HAP-1 (cell line): Measurements from ENCODE around the gene MAN2A1.

Experiments
- DNase-seq, 2 experiments: peaks; one replicate each; pipeline ENCODE4 v3.0.0-alpha.2; 2016 to 2020; ENCODE audit warnings: low spot score in 2 of 2
- H3K27me3 ChIP-seq: fragments of 250-450 bp; sonication (Bioruptor Pico); 2 replicates; pipeline ENCODE4 v1.5.1; 2020; ENCODE audit warnings: low read depth, mild to moderate bottlenecking, moderate library complexity
- H3K36me3 ChIP-seq: fragments of 250-450 bp; sonication (Bioruptor Pico); replicated peaks from 2 replicates; pipeline ENCODE4 v1.5.1; 2020; ENCODE audit warnings: mild to moderate bottlenecking
- H3K4me1 ChIP-seq: fragments of 250-450 bp; sonication (Bioruptor Pico); 2 replicates; pipeline ENCODE4 v1.5.1; 2020; ENCODE audit warnings: mild to moderate bottlenecking
- H3K4me3 ChIP-seq: fragments of 250-450 bp; sonication (Bioruptor Pico); 2 replicates; pipeline ENCODE4 v1.5.1; 2020; ENCODE audit warnings: mild to moderate bottlenecking, moderate library complexity
- H3K9me3 ChIP-seq: fragments of 250-450 bp; sonication (Bioruptor Pico); 2 replicates; pipeline ENCODE4 v1.5.1; 2020; ENCODE audit warnings: mild to moderate bottlenecking, moderate library complexity
- in situ Hi-C: fragments of 300-500 bp; cut with MboI; formaldehyde crosslinking; loops from 3 replicates; pipeline ENCODE4 v1.14.3; 2020; ENCODE audit warnings: low sequenced_read_pairs, inconsistent platforms, mixed read lengths

The MAN2A1 gene

DNA sequence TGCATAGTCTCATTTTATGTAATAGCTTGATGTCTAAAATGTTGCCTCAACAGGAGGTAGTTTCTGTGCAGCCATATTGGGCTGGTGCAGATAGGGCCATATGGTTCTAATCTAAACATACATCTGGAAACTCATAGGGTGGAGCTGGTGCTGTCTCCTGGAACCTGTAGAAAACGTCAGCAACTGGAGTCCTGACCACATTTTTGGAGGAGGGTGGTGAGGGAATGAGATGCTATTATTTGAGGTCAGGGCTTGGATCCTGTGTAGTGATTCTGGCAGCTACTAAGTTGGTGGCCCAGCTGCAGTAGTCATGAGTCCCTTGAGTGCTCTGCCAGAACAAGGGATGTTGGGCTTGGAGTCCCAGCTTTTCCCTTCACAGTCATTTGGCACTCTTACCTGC is 14.1 kb downstream of the MAN2A1 start:
- Histone ChIP-seq H3K9me3 (no peaks in the 10 kb centered on the region), H3K36me3 (no peaks in the 10 kb centered on the region; the same call in none of the 2 replicates), H3K4me1 (no peaks in the 10 kb centered on the region), H3K4me3 (no peak overlapping the region), H3K27me3 (no peaks in the 10 kb centered on the region)
- DNase-seq, result no peak
- in situ Hi-C loops, result no loop called here

GRCh38 chr5:109704282-109704952 is 14.7 kb downstream of the MAN2A1 start:
- in situ Hi-C loops, result no loop called here
- no peaks in the 10 kb centered on the region for H3K4me1 ChIP-seq
- DNase-seq, result no peak

GRCh38 chr5:109705596-109705995 is 15.9 kb downstream of the MAN2A1 start:
- H3K27me3 ChIP-seq, result no peaks in the 10 kb centered on the region
- no peak for DNase-seq
- H3K36me3 ChIP-seq, result no peaks in the 10 kb centered on the region; the same call in none of the 2 replicates
- no peak overlapping the region for H3K4me3 ChIP-seq
- no peaks in the 10 kb centered on the region for H3K9me3 ChIP-seq
- in situ Hi-C loops, result no loop called here
- no peaks in the 10 kb centered on the region for H3K4me1 ChIP-seq

More at GRCh38 chr5:109704282-109704952, 14.7 kb downstream of the MAN2A1 start:
- no peaks in the 10 kb centered on the region; the same call in none of the 2 replicates for H3K36me3 ChIP-seq
- H3K4me3 ChIP-seq, result no peak overlapping the region
- H3K9me3 ChIP-seq, result no peaks in the 10 kb centered on the region
- H3K27me3 ChIP-seq, result no peaks in the 10 kb centered on the region

DNA sequence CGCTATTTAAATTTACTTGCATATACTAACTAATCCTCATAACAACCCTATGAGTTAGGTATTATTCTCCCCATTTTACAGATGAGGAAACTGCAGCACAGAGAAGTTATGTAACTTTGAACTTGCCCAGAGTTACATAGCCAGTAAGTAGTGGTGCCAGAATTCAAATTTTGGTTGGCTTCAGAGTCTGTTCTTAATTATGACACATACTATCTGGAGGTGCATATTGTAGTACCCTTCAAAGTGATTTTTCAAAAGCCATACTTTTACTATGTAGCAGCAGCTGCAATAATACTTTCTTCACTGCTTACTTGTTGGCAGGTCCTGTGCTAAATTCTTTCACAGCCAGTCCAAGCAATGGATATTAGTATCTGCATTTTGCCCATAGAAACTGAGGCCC is 16.4 kb downstream of the MAN2A1 start:
- Histone ChIP-seq H3K4me1 (no peaks in the 10 kb centered on the region), H3K9me3 (no peaks in the 10 kb centered on the region), H3K27me3 (no peaks in the 10 kb centered on the region), H3K4me3 (no peak overlapping the region), H3K36me3 (no peaks in the 10 kb centered on the region; the same call in 1 of the 2 replicates)
- no peak for DNase-seq
- in situ Hi-C loops, result no loop called here

GRCh38 chr5:109707531-109707930 is 17.8 kb downstream of the MAN2A1 start:
- no peak overlapping the region for H3K4me3 ChIP-seq
- no peaks in the 10 kb centered on the region for H3K9me3 ChIP-seq
- in situ Hi-C loops, result no loop called here
- H3K4me1 ChIP-seq, result no peaks in the 10 kb centered on the region
- H3K36me3 ChIP-seq, result no peaks in the 10 kb centered on the region; the same call in 1 of the 2 replicates
- H3K27me3 ChIP-seq, result no peaks in the 10 kb centered on the region
- DNase-seq, result no peak

DNA sequence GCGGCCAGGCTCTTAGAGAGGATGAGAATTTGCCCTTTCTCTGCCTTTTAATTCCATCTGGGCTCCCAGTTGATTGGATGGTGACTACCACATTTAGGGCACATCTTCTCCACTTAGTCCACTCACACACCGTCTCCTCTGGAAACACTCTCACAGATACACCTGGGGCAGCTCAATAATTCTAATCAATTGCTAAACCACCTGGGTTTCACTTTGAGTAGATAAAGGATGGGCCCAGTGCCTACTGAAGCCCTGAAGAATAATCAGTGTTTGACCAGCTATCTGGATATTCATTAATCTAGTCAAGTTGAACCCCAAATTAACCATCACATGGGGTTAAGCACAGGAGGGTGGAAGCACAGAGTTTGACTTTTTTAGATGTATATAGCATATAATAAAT is 19.1 kb downstream of the MAN2A1 start:
- Histone ChIP-seq H3K27me3 (no peaks in the 10 kb centered on the region), H3K4me3 (no peak overlapping the region), H3K9me3 (no peaks in the 10 kb centered on the region), H3K36me3 (no peaks in the 10 kb centered on the region; the same call in 1 of the 2 replicates), H3K4me1 (no peaks in the 10 kb centered on the region)
- in situ Hi-C loops, result no loop called here
- no peak for DNase-seq

GRCh38 chr5:109709225-109709624 is 19.5 kb downstream of the MAN2A1 start:
- DNase-seq, result no peak
- Histone ChIP-seq H3K27me3 (no peaks in the 10 kb centered on the region), H3K4me3 (no peak overlapping the region), H3K4me1 (no peaks in the 10 kb centered on the region), H3K36me3 (no peaks in the 10 kb centered on the region; the same call in 1 of the 2 replicates), H3K9me3 (no peaks in the 10 kb centered on the region)
- in situ Hi-C loops, result no loop called here

DNA sequence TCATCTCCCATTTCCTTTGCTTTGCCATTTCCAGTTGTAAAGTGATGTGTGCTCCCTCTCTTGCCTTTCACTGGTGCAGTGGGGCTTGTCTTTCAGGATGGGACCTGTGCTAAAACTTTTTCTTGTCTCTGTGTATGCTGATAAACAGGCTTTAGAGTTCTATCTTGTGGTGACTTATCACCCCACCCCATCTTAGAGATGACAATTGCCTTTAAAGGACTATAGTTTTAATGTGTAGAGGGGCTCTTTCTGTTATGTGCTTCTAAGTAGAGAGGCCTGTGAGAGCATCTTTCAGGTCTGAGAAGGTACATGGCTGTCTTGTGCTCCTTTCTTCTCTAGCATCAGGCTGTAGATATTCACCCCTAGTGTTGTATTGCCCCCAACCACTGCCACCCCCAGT is 21.9 kb downstream of the MAN2A1 start:
- no peak for DNase-seq
- peaks cover 5% of the 10 kb centered on the region; the same call in 1 of the 2 replicates for H3K36me3 ChIP-seq
- in situ Hi-C loops, result no loop called here
- H3K27me3 ChIP-seq, result no peaks in the 10 kb centered on the region
- no peak overlapping the region for H3K4me3 ChIP-seq
- peaks cover 4% of the 10 kb centered on the region; the same call in 1 of the 2 replicates for H3K4me1 ChIP-seq
- H3K9me3 ChIP-seq, result no peaks in the 10 kb centered on the region

DNA sequence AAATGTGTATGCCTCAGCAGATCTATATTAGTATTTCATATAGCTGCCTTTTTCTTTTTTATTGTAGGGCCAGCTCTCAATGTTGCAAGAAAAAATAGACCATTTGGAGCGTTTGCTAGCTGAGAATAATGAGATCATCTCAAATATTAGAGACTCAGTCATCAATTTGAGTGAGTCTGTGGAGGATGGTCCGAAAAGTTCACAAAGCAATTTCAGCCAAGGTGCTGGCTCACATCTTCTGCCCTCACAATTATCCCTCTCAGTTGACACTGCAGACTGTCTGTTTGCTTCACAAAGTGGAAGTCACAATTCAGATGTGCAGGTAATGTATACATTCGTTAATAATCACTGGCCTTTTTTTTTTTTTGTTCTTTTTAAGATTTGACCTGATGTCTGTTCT is 23.7 kb downstream of the MAN2A1 start:
- Histone ChIP-seq H3K36me3 (peaks cover 9% of the 10 kb centered on the region), H3K4me1 (peaks cover 4% of the 10 kb centered on the region; the same call in 1 of the 2 replicates), H3K4me3 (no peak overlapping the region), H3K9me3 (no peaks in the 10 kb centered on the region), H3K27me3 (no peaks in the 10 kb centered on the region)
- DNase-seq, result no peak
- in situ Hi-C loops, result no loop called here

- Histone ChIP-seq H3K9me3 (no peaks in the 10 kb centered on the region), H3K4me3 (no peak overlapping the region), H3K4me1 (peaks cover 4% of the 10 kb centered on the region; the same call in 1 of the 2 replicates), H3K27me3 (no peaks in the 10 kb centered on the region), H3K36me3 (peaks cover 13% of the 10 kb centered on the region)
- in situ Hi-C loops, result no loop called here
- no peak for DNase-seq
These were observed 24.9 kb downstream of the MAN2A1 start for GRCh38 chr5:109714592-109714991.

DNA sequence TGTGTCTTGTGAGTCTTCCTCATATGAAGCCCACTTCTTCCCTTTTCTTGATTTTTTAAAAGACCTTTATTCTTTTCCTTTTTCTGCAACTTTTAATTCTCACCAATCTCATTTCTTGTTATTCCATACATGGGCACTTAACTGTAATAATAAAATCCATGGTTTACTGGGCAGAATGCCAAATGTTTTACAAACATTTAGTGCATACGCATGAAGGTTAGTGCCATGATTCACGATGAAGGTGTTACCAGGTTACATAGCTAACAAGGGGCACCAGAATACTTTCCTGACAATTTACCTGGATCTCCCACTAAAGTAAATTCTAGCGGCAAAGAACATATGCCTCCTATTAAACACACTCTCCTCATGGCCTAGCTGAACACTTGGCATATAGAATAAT is 28.5 kb downstream of the MAN2A1 start:
- Histone ChIP-seq H3K36me3 (peaks cover 13% of the 10 kb centered on the region), H3K9me3 (no peaks in the 10 kb centered on the region), H3K27me3 (no peaks in the 10 kb centered on the region), H3K4me3 (no peak overlapping the region), H3K4me1 (peaks cover 4% of the 10 kb centered on the region; the same call in 1 of the 2 replicates)
- DNase-seq, result no peak
- in situ Hi-C loops, result no loop called here

GRCh38 chr5:109718632-109719031 is 28.9 kb downstream of the MAN2A1 start:
- H3K4me3 ChIP-seq, result no peak overlapping the region
- H3K4me1 ChIP-seq, result peaks cover 4% of the 10 kb centered on the region; the same call in 1 of the 2 replicates
- in situ Hi-C loops, result no loop called here
- no peaks in the 10 kb centered on the region for H3K27me3 ChIP-seq
- H3K9me3 ChIP-seq, result no peaks in the 10 kb centered on the region
- peaks cover 13% of the 10 kb centered on the region for H3K36me3 ChIP-seq
- no peak for DNase-seq

- Histone ChIP-seq H3K4me1 (peaks cover 4% of the 10 kb centered on the region; the same call in 1 of the 2 replicates), H3K9me3 (no peaks in the 10 kb centered on the region), H3K4me3 (no peak overlapping the region), H3K36me3 (peaks cover 13% of the 10 kb centered on the region), H3K27me3 (no peaks in the 10 kb centered on the region)
- DNase-seq, result no peak
- in situ Hi-C loops, result no loop called here
These were observed 30.3 kb downstream of the MAN2A1 start for GRCh38 chr5:109719978-109720377.

- H3K4me3 ChIP-seq, result no peak overlapping the region
- in situ Hi-C loops, result no loop called here
- no peaks in the 10 kb centered on the region for H3K9me3 ChIP-seq
- no peak for DNase-seq
- peaks cover 7% of the 10 kb centered on the region for H3K36me3 ChIP-seq
- H3K27me3 ChIP-seq, result no peaks in the 10 kb centered on the region
- H3K4me1 ChIP-seq, result no peaks in the 10 kb centered on the region
These were observed 32.0 kb downstream of the MAN2A1 start for GRCh38 chr5:109721741-109722140.
